GM23338 (cell line): Measurements from ENCODE around the gene RIIAD1. TPM values are rescaled to one million over a fixed set of nuclear protein-coding genes. Genes with fewer than 3 reads are reported as not detected.

Source experiments
- ATAC-seq: fragments of 200-7000 bp; cut with Tn5 transposase; 3 replicates; pipeline ENCODE4 v1.9.1; 2020
- DNase-seq: peaks from one replicate; pipeline ENCODE4 v3.0.0-alpha.2; 2015; ENCODE audit warnings: low spot score
- H2AFZ ChIP-seq: fragments of 200-600 bp; sonication (generic); 2 replicates; pipeline ENCODE4 v1.8.0; 2016; ENCODE audit warnings: antibody characterized with exemption, mild to moderate bottlenecking, moderate library complexity
- H3F3A ChIP-seq: fragments of 200-600 bp; sonication (generic); replicated peaks from 2 replicates; pipeline ENCODE4 v1.8.0; 2017; ENCODE audit warnings: antibody characterized with exemption, mixed run types, low read depth
- H3K27ac ChIP-seq: fragments of 200-600 bp; sonication (generic); 2 replicates; pipeline ENCODE4 v1.6.1; 2016; ENCODE audit warnings: low read depth
- H3K27me3 ChIP-seq: fragments of 200-600 bp; sonication (generic); 2 replicates; pipeline ENCODE4 v1.8.0; 2016; ENCODE audit warnings: mild to moderate bottlenecking, mixed run types, moderate library complexity; ENCODE audit not compliant: insufficient read depth
- H3K36me3 ChIP-seq: fragments of 200-600 bp; sonication (generic); 2 replicates; pipeline ENCODE4 v1.8.0; 2016; ENCODE audit warnings: mild to moderate bottlenecking; ENCODE audit not compliant: insufficient read depth
- H3K4me1 ChIP-seq: fragments of 200-600 bp; sonication (generic); 2 replicates; pipeline ENCODE4 v1.8.0; 2016; ENCODE audit warnings: mild to moderate bottlenecking, moderate library complexity; ENCODE audit not compliant: insufficient read depth
- H3K4me2 ChIP-seq: fragments of 200-600 bp; sonication (generic); 2 replicates; pipeline ENCODE4 v1.7.1; 2017; ENCODE audit warnings: mixed run types
- H3K4me3 ChIP-seq: fragments of 200-600 bp; sonication (generic); 2 replicates; pipeline ENCODE4 v1.6.1; 2016; ENCODE audit warnings: mixed run types
- H3K79me2 ChIP-seq: fragments of 200-600 bp; sonication (generic); replicated peaks from 2 replicates; pipeline ENCODE4 v1.8.0; 2017; ENCODE audit warnings: mild to moderate bottlenecking; ENCODE audit not compliant: insufficient read depth
- H3K9me2 ChIP-seq: fragments of 200-600 bp; sonication (generic); 2 replicates; pipeline ENCODE4 v1.8.0; 2017; ENCODE audit not compliant: insufficient read depth
- H4K20me1 ChIP-seq: fragments of 200-600 bp; sonication (generic); replicated peaks from 2 replicates; pipeline ENCODE4 v1.8.0; 2017; ENCODE audit warnings: mild to moderate bottlenecking; ENCODE audit not compliant: insufficient read depth
- H3K27ac Mint-ChIP-seq: 2 replicates; pipeline ENCODE4 v1.8.0; 2020; ENCODE audit warnings: inconsistent platforms, mild to moderate bottlenecking, moderate library complexity, mixed read lengths
- H3K27me3 Mint-ChIP-seq: 3 replicates; pipeline ENCODE4 v1.8.0; 2022; ENCODE audit warnings: low read depth, mild to moderate bottlenecking, moderate library complexity, mixed read lengths, inconsistent platforms; ENCODE audit not compliant: insufficient read depth, poor library complexity
- H3K36me3 Mint-ChIP-seq: 3 replicates; pipeline ENCODE4 v1.8.0; 2021; ENCODE audit warnings: low read depth, mild to moderate bottlenecking, inconsistent platforms, moderate library complexity, mixed read lengths
- H3K4me1 Mint-ChIP-seq: 3 replicates; pipeline ENCODE4 v1.8.0; 2020; ENCODE audit warnings: mild to moderate bottlenecking, inconsistent platforms, mixed read lengths
- H3K4me3 Mint-ChIP-seq: 3 replicates; pipeline ENCODE4 v1.8.0; 2021; ENCODE audit warnings: moderate library complexity, mild to moderate bottlenecking, inconsistent platforms, mixed read lengths
- H3K9me3 Mint-ChIP-seq: 3 replicates; pipeline ENCODE4 v1.8.0; 2020; ENCODE audit warnings: moderate library complexity, mild to moderate bottlenecking, inconsistent platforms, mixed read lengths
- CREB1 ChIP-seq: fragments of 250-450 bp; sonication (Bioruptor Pico); IDR thresholded peaks from 2 replicates; pipeline ENCODE4 v1.5.0; 2020; ENCODE audit warnings: low read depth, mild to moderate bottlenecking, moderate library complexity
- CTCF ChIP-seq, 2 experiments: fragments of 200-600 bp in 1 of 2; sonication (generic) in 1 of 2; conservative IDR thresholded peaks; 2 replicates each; pipeline versions ENCODE4 v1.5.1 to v1.6.1; 2016 to 2017; ENCODE audit warnings: antibody characterized with exemption in 2 of 2, low read depth in 2 of 2, mild to moderate bottlenecking in 2 of 2, moderate library complexity in 1 of 2
- ETS1 ChIP-seq: IDR thresholded peaks from 2 replicates; pipeline ENCODE4 v1.6.1; 2016; ENCODE audit warnings: antibody characterized with exemption
- EZH2 ChIP-seq: fragments of 200-600 bp; sonication (generic); IDR thresholded peaks from one replicate; pipeline ENCODE4 v1.8.0; 2017; ENCODE audit warnings: antibody characterized with exemption, mild to moderate bottlenecking, low read depth; ENCODE audit not compliant: unreplicated experiment
- EZH2phosphoT487 ChIP-seq: fragments of 200-600 bp; sonication (generic); IDR thresholded peaks from one replicate; pipeline ENCODE4 v1.8.1; 2018; ENCODE audit warnings: antibody characterized with exemption; ENCODE audit not compliant: unreplicated experiment
- JUNB ChIP-seq: IDR thresholded peaks from one replicate; pipeline ENCODE4 v1.6.1; 2016; ENCODE audit warnings: antibody characterized with exemption; ENCODE audit not compliant: unreplicated experiment
- POLR2AphosphoS5 ChIP-seq: IDR thresholded peaks from 2 replicates; pipeline ENCODE4 v1.6.1; 2016; ENCODE audit warnings: antibody characterized with exemption, low read depth
- REST ChIP-seq: IDR thresholded peaks from one replicate; pipeline ENCODE4 v1.6.1; 2018; ENCODE audit warnings: antibody characterized with exemption; ENCODE audit not compliant: unreplicated experiment
- STAT1 ChIP-seq: IDR thresholded peaks from one replicate; pipeline ENCODE4 v1.6.1; 2016; ENCODE audit warnings: antibody characterized with exemption; ENCODE audit not compliant: unreplicated experiment
- ZNF114 ChIP-seq: fragments of 250-450 bp; sonication (Bioruptor Pico); IDR thresholded peaks from 2 replicates; pipeline ENCODE4 v1.5.0; 2020; ENCODE audit warnings: mild to moderate bottlenecking, moderate library complexity
- ZNF331 ChIP-seq: fragments of 250-450 bp; sonication (Bioruptor Pico); IDR thresholded peaks from 2 replicates; pipeline ENCODE4 v1.5.0; 2020; ENCODE audit warnings: low read depth, mild to moderate bottlenecking, moderate library complexity
- ZNF462 ChIP-seq: fragments of 250-450 bp; sonication (Bioruptor Pico); IDR thresholded peaks from 2 replicates; pipeline ENCODE4 v1.5.0; 2020; ENCODE audit warnings: mild to moderate bottlenecking, moderate library complexity
- polyA plus RNA-seq: library from polyadenylated mRNA; unstranded; fragments of >200 nt; fragmentation: Nextera tagmentation; extraction: Ambion mirVana; gene quantifications from 2 replicates; pipeline ENCODE4 v1.2.1, GENCODE V29; 2016
- total RNA-seq: library from RNA; depleted of rRNA; stranded (reverse); fragments of >200 nt; shearing (Covaris generic); gene quantifications from 2 replicates; pipeline ENCODE4 v1.2.3, GENCODE V29; 2014

RIIAD1 gene
- total and polyA plus RNA-seq, 2 experiments from 2014 or later = not detected

- no peak for TF ChIP-seq CTCF (conservative IDR thresholded peaks at IDR 0.05; ENCODE audit: low read depth in 2 of 2)
- TF ChIP-seq ZNF331 (CRISPR knock-in tag) = no peak
Measured at GRCh38 chr1:151686561-151686960, 34.8 kb upstream of the RIIAD1 start (continued).

- Mint-ChIP-seq H3K27me3 (peaks cover 2% of the 10 kb centered on the region), H3K4me1 (no peaks in the 10 kb centered on the region; the same call in 2 of the 3 replicates), H3K4me3 (no peak overlapping the region), H3K27ac (no peak overlapping the region), H3K36me3 (peaks cover 19% of the 10 kb centered on the region), H3K9me3 (no peaks in the 10 kb centered on the region)
- ATAC-seq = no peak
- no peak overlapping the region for H3K4me2 ChIP-seq
- H2AFZ ChIP-seq = no peak overlapping the region
- no peak overlapping the region for H3K27ac ChIP-seq
- no peaks in the 10 kb centered on the region for H4K20me1 ChIP-seq
- no peaks in the 10 kb centered on the region for H3F3A ChIP-seq
- H3K36me3 ChIP-seq = 0 out of 2 replicates have a peak, but pooled peaks cover 5% of the 10 kb centered on the region
- no peaks in the 10 kb centered on the region for H3K27me3 ChIP-seq
- H3K4me3 ChIP-seq = no peak overlapping the region
- H3K79me2 ChIP-seq = no peaks in the 10 kb centered on the region
- no peaks in the 10 kb centered on the region for H3K4me1 ChIP-seq
- DNase-seq = no peak
- no peaks in the 10 kb centered on the region for H3K9me2 ChIP-seq
- TF ChIP-seq EZH2 = no peak
- TF ChIP-seq JUNB = no peak
- no peak for TF ChIP-seq REST
- no peak for TF ChIP-seq EZH2phosphoT487
- TF ChIP-seq CREB1 (CRISPR knock-in tag) = no peak
- no peak for TF ChIP-seq ZNF462 (CRISPR knock-in tag)
- no peak for TF ChIP-seq STAT1
- no peak for TF ChIP-seq ETS1
- TF ChIP-seq ZNF331 (CRISPR knock-in tag) = no peak
- no peak for TF ChIP-seq POLR2AphosphoS5
- no peak for TF ChIP-seq ZNF114 (CRISPR knock-in tag)
Measured at GRCh38 chr1:151689494-151689893, 31.8 kb upstream of the RIIAD1 start.
